CD4-positive, alpha-beta T cell treated with Interleukin-6 for 4 hours (primary cell): ENCODE measurements around the gene FAM124A.

ENCODE experiments used
- DNase-seq: peaks from one replicate; pipeline ENCODE4 v3.0.0-alpha.2; 2020; ENCODE audit warnings: mixed read lengths

FAM124A gene, protein sequence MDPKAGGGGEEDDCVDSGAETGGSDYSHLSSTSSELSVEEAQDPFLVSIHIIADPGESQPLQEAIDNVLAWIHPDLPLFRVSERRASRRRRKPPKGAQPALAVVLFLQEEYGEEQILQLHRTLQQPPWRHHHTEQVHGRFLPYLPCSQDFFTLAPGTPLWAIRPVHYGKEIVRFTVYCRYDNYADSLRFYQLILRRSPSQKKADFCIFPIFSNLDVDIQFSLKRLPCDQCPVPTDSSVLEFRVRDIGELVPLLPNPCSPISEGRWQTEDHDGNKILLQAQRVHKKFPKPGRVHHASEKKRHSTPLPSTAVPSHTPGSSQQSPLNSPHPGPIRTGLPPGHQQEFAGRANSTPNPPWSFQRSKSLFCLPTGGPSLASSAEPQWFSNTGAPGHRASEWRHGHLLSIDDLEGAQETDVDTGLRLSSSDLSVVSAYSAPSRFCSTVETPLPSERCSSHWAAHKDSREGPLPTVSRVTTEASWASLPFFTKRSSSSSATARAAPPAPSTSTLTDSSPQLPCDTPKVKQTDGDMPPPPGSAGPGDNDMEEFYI

DNA sequence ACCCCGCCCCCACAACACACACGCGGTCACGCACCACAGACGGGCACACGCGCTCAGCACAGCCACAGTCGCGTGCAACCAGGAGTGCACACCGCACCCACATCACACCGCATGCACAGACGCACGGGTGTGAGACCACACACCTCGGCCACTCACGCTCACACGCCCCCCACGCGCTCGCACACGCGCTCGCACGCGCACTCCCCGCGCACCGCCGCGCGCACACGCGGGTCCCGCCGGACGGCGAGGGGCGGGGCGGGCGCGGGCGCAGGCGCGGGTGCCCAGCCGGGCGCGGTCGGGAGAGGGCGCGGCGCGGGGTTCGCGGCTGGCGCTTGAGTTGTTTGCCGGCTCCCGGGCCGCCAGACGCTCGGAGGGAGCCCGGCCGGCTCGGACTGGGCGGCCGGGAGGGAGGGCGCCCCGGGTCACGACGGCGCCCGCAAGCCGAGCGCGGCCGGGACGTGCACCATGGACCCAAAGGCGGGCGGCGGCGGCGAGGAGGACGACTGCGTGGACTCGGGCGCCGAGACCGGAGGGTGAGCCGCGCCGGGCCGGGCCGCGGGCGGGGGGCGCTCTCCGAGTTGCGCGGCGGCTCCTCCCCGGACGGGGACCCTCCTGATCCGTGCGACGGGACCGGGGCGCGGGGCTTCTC, at the start of gene FAM124A:
Gene FAM124A, plus strand, starts transcription at position 362 of the 649 bp plus-strand sequence. Its CDS starts 104 bp downstream, at position 466.
- peak; percentile 32 for DNase-seq

DNA sequence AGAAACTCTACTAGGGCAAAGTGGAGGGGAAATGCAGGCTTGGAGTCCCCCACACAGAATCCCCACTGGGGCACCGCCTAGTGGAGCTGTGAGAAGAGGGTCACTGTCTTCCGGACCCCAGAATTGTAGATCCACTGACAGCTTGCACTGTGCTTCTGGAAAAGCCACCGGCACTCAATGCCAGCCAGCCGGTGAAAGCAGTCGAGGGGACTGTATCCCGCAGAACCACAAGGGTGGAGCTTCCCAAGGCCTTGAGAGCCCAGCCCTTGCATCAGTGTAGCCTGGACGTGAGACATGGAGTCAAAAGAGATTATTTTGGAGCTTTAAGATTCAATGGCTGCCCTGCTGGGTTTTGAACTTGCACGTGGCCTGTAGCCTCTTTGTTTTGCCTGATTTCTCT, 47.2 kb upstream of the FAM124A start:
- DNase-seq: no peak

DNA sequence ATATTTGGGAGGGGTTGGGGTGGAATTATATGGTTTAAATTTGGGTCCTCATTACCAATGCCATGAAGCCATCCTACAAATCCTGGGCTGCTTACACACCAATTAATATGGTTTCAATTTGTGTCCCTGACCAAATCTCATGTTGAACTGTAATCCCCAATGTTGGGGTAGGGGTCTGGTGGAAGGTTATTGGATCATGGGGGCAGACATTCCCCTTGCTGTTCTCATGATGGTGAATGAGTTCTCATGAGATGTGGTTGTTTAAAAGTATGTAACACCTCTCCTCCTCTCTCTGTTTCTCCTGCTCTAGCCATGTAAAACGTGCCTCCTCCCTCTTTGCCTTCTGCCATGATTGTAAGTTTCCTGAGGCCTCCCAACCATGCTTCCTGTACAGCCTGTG, 46.6 kb upstream of the FAM124A start:
- no peak for DNase-seq

DNA sequence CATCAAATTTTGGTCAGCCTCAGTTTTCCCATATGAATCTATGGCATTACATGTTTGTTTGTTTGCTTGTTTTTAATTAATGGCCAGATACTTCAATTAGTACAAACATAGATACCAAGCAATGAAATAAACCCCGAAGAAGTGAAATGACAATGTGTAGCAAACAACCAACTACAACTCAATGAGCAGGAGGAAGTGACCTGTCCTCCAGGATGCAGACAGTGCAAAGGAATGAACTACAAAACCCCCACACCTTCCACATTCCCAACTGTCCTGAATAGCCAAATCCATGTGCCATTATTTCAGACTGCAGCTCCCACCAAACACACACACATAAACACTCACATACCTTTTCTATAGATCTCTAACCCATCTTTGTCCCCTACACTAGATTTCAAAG, 45.0 kb upstream of the FAM124A start:
- DNase-seq: no peak

DNA sequence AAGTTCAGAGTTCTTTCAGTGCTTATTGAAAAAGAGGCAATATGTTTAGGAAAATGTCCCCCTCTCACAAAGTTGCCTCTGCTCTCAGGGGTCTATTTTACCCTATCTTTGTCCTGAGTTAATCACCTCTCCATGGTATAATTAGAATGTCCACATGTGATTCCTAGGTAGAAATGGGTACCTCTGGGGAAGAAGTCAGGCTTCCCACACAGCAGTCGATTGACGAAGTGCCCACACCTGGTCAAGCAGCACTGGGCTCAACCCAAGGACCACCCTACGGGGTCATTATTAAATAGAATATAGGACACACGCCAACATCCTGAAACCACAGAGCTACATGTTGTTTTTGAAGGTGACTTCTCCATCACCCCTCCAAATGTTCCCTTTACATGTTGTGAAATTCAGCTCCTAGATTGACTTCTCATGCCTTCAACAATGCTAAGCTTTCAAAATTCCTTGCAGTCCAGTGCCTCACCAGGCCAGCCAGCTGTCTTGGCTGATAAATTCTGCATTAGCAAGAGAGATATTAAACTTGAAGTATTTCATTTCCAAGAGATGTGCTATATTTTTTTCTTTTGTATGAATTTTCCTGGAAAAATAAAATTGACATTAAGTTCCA, 43.6 kb upstream of the FAM124A start:
- no peak for DNase-seq

DNA sequence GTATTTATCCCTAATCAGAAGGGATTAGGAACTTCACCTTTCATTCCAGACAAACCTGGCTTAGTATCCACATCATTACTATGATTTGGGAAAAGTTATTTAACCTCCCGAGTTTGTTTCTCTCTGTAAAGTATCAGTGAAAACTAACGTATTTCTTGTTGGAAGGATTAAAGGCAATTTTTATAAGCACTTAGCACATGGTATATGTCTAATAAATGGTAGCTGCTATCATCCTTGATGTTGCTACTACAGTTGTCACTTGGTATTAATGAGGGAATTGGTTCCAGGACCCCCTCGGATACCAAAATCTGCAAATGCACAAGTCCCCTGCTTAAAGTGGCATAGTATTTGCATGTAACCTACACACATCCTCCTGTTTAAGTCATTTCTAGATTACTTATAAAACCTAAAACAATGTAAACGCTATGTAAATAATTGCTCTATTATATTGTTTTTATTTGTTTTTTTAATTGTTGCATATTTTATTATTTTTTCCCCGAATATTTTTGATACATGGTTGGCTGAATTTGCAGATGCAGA, 42.7 kb upstream of the FAM124A start:
- no peak for DNase-seq

DNA sequence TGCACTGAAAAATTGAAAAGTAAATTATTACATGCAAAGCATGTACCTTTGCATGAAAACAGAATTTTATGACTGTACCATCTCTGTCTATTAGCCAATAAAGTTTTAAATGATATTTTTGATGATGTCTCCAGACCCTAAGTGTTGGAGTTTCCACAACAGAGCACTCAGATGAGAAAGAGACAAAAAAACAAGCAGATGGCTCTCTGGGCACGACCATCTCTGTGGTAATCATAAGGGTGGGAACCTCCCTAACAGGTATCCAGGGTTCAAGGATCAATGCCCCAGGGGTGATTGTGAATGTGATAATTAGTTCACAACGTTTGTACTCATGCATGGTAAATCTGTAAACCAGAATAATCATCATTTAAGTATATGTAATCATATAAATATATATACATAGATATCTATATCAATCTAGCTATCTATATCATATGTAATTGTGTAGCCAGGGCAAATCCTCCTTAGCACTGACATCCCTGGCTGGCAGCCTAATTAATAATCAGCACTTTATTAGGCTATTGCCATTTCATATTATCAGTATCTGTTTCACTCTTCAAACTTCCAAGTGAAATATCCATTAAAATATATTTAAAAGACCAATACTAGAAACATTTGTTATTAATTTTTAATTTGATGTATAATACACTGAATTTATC, 41.2 kb upstream of the FAM124A start:
- no peak for DNase-seq

DNA sequence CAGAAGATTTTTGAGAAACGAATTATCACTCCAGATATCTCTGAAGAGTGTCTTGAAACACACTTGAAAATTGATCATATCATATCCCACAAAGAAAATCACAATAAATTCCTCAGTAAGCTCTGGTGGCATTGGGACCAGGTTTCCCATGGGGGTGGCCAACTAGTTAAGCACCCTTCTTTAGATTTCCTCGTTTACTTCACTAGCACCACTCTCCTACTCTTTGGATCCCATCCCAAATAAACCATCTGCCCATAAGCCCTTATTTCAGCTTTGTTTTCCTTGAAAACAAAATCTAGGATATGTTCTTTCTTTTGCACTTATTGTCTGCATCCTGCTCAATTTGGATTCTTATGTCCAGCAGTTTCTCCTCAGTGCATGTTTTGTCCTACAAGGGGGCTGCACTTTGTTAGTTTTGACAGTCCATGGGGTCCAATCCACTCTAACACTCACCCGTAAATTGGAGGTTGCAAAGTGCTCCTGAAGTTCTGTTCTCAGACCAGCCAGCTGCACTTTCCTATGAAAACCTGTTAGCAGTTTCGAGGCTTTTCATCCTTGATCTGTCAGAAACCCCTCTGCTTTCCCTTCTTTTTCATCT, 40.3 kb upstream of the FAM124A start:
- no peak for DNase-seq

DNA sequence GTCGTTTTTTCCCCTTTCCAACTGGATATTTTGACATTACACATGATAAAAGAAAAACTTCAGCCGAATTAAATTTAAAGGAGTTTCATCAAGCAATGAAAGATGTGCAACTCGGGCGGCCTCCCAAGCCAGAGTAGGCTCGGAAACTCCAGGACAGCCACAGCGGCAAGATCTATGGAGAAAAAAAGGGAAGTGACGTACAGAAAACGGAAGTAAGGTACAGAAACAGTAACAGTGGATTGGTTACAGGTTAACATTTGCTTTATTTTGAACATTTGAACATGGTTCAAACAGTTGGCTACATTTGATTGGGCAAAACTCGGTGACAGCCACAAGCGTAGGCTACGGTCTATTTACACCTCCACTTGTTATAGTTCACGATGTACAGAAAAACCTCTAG, 30.5 kb upstream of the FAM124A start:
- DNase-seq: no peak

DNA sequence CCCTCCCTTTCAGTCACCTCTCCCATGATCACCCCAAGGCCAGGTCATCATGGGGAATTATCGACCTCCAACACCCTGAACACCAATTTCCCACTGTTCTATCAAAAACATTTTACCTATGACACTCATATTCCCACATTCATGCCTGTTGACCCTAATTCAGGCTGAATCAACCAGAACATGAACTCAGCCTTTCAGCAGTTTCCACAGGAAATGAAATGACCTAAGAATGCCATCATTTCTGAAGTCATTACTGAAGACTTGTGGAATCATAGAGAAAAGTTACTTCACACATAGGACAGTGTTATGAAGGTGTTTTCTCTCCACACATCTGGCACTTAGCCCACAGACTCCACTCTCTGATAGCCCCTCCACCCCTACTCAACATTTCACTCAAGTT, 29.9 kb upstream of the FAM124A start:
- DNase-seq: no peak

DNA sequence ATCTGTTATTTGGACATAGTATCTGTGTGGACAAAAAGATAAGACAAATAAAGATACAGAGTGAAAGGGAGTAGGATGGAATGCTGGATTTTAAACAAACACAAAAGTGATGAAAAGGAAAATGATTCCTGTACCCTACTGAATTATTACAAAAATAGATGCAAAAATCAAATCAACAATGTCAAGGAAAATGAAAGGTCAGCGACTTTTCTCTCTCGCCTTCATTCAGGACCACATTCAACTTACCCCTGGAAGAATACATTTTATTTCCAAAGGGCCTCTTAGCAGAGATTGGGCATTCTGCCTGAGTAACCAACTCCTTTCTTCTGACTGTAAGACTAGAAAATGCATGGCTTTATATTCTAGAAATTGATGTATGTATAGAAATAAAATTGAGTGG, 28.8 kb upstream of the FAM124A start:
- no peak for DNase-seq

DNA sequence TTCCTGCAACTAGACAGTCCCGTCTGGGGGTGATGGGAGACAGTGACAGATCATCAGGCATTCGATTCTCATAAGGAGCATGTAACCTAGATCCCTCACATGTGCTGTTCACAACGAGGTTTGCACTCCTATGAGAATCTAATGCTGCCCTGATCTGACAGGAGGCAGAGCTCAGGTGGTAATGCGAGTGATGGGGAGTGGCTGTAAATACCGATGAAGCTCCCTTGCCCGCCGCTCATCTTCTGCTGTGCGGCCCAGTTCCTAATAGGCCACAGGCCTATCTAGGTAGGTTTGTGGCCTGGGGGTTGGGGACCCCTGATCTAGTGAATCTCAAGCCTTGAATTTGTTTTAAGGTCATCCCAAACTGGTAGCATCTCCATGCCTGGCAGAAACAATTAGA, 27.3 kb upstream of the FAM124A start:
- DNase-seq: no peak

DNA sequence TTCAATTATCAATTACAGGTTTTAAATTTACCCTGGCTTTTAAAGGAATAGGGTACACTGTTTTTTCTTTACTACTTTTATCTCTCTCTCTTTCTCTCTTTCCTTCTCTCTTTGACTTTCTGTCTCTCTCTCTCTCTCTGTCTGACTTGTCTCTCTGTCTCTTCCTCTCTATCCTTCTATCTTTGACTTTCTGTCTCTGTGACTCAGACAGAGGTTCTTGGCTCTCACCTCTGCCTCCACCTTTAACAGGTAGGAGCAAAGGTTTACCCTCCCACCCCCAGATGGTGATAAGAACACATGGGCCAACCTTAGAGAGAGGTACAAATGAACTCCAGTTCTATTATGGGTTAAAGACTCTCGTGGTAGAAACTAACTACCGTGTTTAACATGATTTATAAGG, 20.3 kb upstream of the FAM124A start:
- no peak for DNase-seq

DNA sequence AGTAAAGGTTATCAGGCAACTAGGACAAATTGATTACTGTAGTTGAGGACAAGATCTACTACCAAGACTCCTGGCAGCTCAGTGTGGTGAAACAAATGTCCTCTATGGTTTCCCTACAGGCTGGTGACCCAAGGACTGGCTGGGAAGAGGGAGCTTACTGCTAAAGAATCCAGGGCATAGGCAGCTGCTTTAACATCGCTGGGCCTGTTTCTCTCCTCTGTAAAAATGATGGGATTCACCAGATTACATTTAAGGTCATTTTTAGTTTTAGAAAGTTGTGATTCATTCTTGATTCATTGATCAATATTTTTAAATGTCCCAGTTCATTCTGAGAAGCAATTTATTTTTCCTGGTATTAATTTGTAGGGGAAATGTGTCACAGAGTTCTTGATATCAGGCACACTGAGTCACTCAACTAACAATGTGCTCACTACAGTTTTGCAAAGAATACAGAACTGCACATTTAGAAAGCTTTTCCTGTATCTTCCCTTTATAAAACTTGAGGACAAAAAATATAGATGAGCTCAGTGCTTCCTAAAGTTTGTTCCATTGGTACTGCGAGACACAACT, 19.6 kb upstream of the FAM124A start:
- DNase-seq: no peak

DNA sequence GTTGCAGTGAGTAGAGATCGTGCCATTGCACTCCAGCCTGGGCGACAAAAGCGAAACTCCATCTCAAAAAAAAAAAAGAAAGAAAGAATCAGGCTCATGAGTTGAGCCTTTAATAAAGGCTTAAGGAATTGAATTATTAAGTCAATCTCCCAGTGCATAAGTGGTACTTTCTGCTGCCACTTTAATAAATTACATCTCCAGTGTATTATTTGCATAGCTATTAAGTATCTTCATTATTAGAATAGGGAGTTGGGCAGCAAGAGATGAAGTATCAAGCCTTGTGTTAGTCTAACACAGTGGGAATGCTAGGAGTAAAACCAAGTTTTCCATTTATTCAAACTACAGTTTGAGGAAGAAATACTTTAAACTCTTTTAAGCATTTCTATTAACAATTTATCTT, 15.6 kb upstream of the FAM124A start:
- DNase-seq: no peak

DNA sequence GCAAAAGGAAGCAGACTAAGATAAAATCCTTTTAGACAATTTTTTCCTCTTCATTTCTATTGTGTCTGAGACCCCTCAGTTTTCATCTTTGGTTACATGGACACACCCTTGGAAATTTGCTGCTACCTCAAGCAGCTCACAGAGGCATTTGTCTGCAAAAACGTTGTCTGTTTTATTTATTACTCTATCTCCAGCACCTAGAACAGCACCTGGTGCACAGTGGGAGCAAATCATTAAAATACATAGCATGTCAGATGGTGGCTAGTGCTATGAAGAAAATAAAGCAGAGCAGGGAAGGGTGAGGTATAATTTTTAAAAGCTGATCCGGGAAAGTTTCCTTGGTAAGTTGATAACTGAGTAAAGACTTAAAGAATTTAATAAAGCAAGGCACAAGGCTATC, 14.3 kb upstream of the FAM124A start:
- no peak for DNase-seq

DNA sequence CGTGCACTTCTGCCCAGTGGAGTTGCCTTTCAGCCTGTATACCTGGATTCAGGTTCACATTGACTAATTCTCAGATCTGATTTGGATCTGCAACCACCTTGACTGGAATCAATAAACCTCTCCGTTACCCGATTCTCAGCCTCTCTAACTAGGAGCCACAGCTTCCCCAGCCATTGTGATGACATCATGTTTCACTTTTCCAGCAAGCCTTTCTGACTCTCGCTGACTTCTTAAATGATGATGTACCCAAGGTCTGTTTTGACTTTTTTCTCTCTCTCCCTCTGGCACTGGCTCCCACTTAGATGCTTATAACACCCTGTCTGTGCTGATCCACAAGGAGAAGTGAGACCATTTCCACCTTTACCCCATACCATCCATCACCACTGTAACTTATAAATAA, 13.5 kb upstream of the FAM124A start:
- DNase-seq: no peak

DNA sequence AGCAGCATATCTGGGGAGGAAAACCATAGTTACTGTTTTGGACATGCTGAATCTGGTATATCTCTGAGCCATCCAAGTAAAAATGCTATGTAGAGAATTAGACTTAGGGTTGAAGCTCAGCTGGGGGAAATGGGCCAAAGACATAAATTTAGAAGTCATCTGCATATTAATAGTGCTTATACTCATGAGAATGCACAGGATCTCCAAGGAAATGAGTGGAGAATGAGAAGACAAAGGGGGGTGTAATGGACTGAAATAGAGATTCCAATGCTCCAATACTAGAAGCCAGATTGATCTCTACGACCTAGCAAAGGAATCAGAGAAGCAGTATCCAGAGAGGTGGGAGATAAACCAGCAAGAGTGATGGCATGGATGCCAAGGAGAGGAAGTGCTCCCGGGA, 10.3 kb upstream of the FAM124A start:
- DNase-seq: no peak

DNA sequence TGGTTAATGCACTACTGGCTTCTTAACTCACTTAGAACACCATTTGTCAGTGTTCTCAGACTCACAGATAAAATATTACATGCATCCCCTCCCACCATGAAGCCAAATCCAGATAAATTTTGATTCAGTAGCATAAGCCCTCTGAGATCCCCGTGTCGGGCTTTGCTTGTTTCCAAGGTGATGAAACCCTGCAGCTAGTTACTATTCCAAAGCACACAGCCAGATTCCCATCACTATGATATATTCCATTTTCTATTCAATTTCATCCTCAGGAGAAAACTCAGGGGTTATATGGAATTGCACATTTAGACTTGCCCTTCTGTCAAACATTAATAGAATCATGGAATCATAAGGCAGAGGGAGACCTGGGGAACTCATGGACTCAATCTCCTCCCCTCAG, 9.4 kb upstream of the FAM124A start:
- no peak for DNase-seq

DNA sequence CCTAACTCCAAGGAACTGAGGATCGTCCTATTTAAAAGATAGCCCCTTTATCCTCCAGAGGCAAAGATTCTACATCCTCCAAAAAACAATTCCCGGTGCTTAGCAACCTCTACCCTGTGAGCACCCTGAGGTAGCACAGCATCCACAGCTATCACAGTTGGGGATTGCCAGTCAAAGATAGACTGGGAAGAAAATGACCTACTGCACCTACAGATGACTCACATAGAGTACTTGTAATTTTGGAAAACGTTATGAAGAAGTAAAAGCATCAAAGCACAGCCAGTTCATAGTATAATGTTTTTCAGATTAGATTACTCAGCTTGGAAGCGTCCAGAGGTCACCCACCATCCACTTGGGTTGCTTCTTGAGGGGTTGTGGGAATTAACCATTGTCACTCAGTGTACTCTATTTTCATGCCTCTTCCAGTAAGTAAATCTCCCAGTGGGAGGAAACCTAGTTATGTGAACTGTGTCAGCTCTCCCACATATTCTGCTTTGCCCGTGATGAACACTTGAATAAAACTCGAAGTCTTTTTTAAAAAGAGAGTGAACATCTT, 8.9 kb upstream of the FAM124A start:
- no peak for DNase-seq

DNA sequence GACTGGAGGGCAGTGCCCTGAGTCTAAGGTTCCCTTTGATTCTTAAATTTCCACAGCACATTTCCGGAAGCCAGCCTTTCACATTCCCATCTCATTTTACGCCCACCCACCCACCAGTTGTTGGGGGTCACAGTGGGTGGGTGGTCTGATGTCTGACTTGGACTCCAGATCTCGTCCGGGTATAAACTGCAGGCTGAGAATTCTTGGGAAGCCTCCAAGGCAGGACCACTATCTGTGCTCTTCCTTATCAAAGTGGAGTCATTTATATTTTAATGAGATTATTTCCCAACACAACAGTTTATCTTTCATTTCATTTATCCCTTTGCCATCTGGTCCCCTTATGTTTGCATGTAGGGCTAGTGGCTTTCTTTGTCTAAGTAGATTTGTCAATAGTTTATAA, 3.6 kb upstream of the FAM124A start:
- no peak for DNase-seq

DNA sequence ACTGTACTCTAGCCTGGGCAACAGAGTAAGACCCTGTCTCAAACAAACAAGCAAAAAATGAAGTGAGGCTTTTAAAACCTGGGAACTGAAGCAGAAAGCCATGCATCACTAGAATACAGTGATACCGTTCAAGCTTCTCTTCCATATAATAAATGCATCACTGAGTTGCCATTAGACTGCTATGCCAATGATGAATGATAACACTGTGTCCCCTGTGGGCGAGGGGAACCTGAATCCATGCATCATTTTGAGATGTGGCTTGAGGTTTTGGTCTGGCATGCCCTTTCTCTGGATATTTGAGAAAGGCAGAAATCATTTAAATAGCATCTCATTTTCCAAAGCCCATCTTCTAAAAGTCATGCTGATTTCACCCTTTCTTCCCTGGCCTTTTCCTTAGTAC, 1.5 kb upstream of the FAM124A start:
- no peak for DNase-seq
